ENCODE data around the gene NFIA.

- no peak for TF ChIP-seq BCL3 (CRISPR knock-in tag; IDR thresholded peaks at IDR 0.05)
- no peak for TF ChIP-seq ZNF513 (CRISPR knock-in tag; conservative IDR thresholded peaks at IDR 0.05)
- TF ChIP-seq ERF (CRISPR knock-in tag; IDR thresholded peaks at IDR 0.05) = no peak
- no peak for TF ChIP-seq ELK4 (CRISPR knock-in tag; IDR thresholded peaks at IDR 0.05; ENCODE audit: borderline replicate concordance)
- no peak for TF ChIP-seq ETV6 (CRISPR knock-in tag; conservative IDR thresholded peaks at IDR 0.05)
- no peak for TF ChIP-seq CTCF (CRISPR knock-in tag; IDR thresholded peaks at IDR 0.05)
- no peak for TF ChIP-seq ELF4 (CRISPR knock-in tag; IDR thresholded peaks at IDR 0.05; ENCODE audit: borderline replicate concordance)
- no peak for TF ChIP-seq ZNF644 (CRISPR knock-in tag; IDR thresholded peaks at IDR 0.05; ENCODE audit: low read depth)
- TF ChIP-seq PRDM10 (CRISPR knock-in tag; IDR thresholded peaks at IDR 0.05; ENCODE audit: low read depth) = no peak
- TF ChIP-seq ZFP1 (CRISPR knock-in tag; IDR thresholded peaks at IDR 0.05) = no peak
- TF ChIP-seq JUND (CRISPR knock-in tag; IDR thresholded peaks at IDR 0.05) = no peak
These were observed 156.0 kb downstream of the NFIA start for GRCh38 chr1:61238359-61238665.
